GM06990 (cell line): Measurements from ENCODE around the gene MTF2.
A peak's percentile ranks its signal among the peaks of the same experiment; 100 is the strongest.
"Not testable (repeated sequence)": the region's sequence is repeated elsewhere in the genome, so short reads cannot be mapped to it uniquely, and the experiment has no call there.

Experiments
- DNase-seq: peaks from one replicate; pipeline ENCODE4 v3.0.0-alpha.2; 2011; ENCODE audit not compliant: insufficient read length; ENCODE audit errors: extremely low read depth
- H3K27me3 ChIP-seq: replicated peaks from 2 replicates; pipeline ENCODE4 v1.6.0; 2011; ENCODE audit warnings: low read length; ENCODE audit not compliant: control insufficient read depth, insufficient read depth
- H3K36me3 ChIP-seq: 2 replicates; pipeline ENCODE4 v1.5.1; 2011; ENCODE audit warnings: low read length; ENCODE audit not compliant: control insufficient read depth, insufficient read depth
- H3K4me3 ChIP-seq: replicated peaks from 2 replicates; pipeline ENCODE4 v1.5.1; 2011; ENCODE audit warnings: low read depth, mild to moderate bottlenecking, control low read depth, low read length
- CTCF ChIP-seq: IDR thresholded peaks from 2 replicates; pipeline ENCODE4 v1.5.1; 2011; ENCODE audit warnings: low read length, control low read depth, mild to moderate bottlenecking, inconsistent platforms; ENCODE audit not compliant: insufficient read depth, poor library complexity, severe bottlenecking

MTF2 gene

DNA sequence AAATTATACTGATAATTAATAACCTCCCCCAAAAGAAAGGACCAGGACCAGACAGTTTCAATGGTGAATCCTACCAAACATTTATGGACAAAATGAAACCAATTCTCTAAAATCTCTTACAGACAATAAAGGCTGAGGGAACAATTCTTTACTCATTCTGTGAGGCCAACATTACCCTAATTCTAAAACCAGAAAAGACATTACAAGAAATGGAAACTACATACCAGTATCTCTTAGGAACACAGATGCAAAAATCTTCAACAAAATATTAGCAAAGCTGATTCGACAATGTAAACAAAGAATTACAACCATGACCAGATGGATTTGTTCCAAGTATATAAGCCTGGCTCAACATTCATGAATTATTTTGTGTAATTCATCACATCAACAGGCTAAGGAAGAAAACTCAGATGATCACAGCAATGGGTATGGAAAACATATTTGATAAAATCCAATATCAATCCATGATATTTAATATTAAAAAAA lies 92.5 kb downstream of the MTF2 start:
- Histone ChIP-seq H3K4me3 (no peak overlapping the region), H3K27me3 (no peaks in the 10 kb centered on the region), H3K36me3 (peaks cover 2% of the 10 kb centered on the region)
- DNase-seq: no peak
- no peak for TF ChIP-seq CTCF

- TF ChIP-seq CTCF: no peak
- no peak for DNase-seq
- no peaks in the 10 kb centered on the region for H3K27me3 ChIP-seq
- peaks cover 2% of the 10 kb centered on the region for H3K36me3 ChIP-seq
- no peak overlapping the region for H3K4me3 ChIP-seq
These were observed 93.7 kb downstream of the MTF2 start for GRCh38 chr1:93172778-93173177.

DNA sequence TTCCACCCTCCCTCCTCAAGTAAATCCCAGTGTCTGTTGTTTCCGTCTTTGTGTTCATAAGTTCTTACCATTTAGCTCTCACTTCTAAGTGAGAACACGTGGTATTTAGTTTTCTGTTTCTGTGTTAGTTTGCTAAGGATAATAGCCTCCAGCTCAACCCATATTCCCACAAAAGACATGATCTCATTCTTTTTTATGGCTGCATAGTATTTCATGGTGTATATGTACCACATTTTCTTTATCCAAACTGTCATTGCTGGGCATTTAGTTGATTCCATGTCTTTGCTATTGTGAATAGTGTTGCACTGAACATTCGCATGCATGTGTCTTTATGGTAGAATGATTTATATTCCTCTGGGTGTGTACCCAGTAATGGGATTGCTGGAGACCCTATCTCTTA lies 95.6 kb downstream of the MTF2 start:
- not testable (repeated sequence) for H3K36me3 ChIP-seq, H3K27me3 ChIP-seq, DNase-seq

GRCh38 chr1:93177991-93178390 lies 98.9 kb downstream of the MTF2 start:
- Histone ChIP-seq H3K27me3 (no peaks in the 10 kb centered on the region), H3K4me3 (peak overlapping the region; percentile 100), H3K36me3 (peaks cover 2% of the 10 kb centered on the region)
- no peak for TF ChIP-seq CTCF
- DNase-seq: no peak

More for the DNA sequence above, 95.6 kb downstream of the MTF2 start:
- not testable (repeated sequence) for H3K4me3 ChIP-seq

GRCh38 chr1:93178418-93178817 lies 99.3 kb downstream of the MTF2 start:
- H3K4me3 ChIP-seq: peak overlapping the region; percentile 100
- no peak for TF ChIP-seq CTCF
- DNase-seq: no peak
- peaks cover 2% of the 10 kb centered on the region for H3K36me3 ChIP-seq
- no peaks in the 10 kb centered on the region for H3K27me3 ChIP-seq

DNA sequence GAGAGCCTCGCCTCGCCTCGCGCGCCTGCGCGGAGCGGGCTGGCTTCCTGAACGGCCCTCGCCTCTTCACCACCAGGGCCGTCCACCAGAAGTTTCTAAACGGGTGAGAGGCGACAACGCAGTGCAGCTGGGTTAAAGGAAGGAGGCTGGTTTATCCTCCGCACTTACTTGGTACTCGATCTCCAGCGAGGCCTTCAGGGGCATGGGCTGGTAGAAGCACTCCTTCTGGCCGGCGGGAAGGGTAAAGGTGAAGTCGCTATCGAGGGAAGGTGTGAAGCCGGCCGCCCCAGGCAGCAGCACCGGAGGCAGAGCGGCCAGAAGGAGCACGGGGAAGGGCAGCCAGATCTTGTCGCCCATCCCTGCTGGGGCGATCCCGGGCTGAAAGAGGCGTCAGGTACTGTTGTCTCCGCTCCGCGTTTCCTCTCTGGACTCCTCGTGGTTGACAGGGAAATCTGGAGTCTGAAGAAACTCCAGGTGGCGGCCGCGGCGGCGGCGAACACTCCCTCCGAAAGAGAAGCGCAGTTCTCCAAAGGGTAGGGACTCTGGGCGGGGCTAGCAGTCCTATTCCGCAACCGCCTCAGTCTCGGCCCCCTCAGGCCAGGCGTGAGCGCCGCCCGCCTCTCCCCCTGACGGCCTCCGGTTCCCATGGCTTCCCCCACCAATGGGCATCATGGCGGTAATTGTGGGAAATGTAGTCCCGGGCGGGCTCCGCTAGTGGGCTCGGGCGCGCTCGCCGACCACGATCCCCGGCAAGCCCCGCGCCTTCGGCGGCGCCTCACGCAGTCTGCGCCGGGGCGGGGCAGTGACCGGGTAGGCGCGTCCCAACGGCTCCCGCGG lies 101.0 kb downstream of the MTF2 start, which contains the start of gene TMED5:
TMED5 (minus strand) TSS at position 528 of the 837 bp plus-strand sequence; CDS start at position 357, 171 bp downstream.
- TF ChIP-seq CTCF: no peak
- Histone ChIP-seq H3K36me3 (peaks cover 2% of the 10 kb centered on the region), H3K4me3 (peak within 1 kb of the TSS; percentile 100), H3K27me3 (no peaks in the 10 kb centered on the region)
- peak; percentile 99 for DNase-seq
